Smooth muscle cell of the coronary artery (primary cell): Measurements from ENCODE around the gene RAPGEF4. TPM values are rescaled to one million over a fixed set of nuclear protein-coding genes. Genes with fewer than 3 reads are reported as not detected.

Experiments
- total RNA-seq: library from RNA; depleted of rRNA; stranded (reverse); fragments of >200 nt; gene quantifications from 2 replicates; pipeline ENCODE4 v1.2.3, GENCODE V29; 2014; ENCODE audit warnings: low replicate concordance

The RAPGEF4 gene
- 0.90 and 3.0 TPM in 2 replicates for total RNA-seq

DNA sequence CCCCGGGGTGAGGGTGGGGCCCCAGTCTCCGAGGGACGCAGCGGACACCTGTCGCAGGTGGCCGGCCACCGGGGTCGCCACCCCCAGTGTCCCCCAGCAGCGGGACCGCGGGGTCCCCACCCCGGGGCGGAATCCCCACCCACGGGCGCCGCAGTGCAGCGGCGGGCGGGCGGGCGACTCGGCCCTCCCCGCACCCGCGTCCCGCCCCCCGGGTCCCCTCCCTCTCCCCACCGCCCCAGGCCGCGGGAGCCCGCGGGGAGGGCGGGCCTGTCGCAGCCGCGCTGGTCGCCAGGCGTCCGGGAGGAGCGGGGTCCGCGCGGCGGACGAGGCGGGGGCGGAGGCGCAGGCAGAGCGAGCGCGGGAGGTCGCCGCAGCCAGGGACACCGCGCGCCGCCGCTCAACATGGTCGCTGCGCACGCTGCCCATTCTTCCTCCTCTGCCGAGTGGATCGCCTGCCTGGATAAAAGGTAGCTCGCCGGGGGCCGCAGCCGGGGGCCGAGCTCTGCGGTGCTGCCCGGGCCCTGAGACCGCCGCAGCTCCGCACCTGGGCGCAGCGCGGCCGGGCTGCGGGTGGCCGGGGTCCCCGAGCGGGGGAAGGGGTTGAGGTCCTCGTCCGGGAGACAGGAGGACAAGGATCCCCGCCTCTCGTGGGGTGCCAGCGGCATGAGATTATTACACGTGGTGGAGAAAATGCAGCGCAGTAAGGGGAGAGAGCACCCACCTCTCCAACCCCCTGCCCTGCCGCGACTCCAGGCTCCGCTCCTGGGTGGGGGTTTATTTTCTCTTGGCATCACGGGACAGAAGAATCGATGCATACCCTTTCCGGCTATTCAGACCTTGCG is at the start of gene RAPGEF4:
RAPGEF4 (plus strand) TSS at position 264 of the 842 bp plus-strand sequence; CDS start at position 403, 139 bp downstream.

DNA sequence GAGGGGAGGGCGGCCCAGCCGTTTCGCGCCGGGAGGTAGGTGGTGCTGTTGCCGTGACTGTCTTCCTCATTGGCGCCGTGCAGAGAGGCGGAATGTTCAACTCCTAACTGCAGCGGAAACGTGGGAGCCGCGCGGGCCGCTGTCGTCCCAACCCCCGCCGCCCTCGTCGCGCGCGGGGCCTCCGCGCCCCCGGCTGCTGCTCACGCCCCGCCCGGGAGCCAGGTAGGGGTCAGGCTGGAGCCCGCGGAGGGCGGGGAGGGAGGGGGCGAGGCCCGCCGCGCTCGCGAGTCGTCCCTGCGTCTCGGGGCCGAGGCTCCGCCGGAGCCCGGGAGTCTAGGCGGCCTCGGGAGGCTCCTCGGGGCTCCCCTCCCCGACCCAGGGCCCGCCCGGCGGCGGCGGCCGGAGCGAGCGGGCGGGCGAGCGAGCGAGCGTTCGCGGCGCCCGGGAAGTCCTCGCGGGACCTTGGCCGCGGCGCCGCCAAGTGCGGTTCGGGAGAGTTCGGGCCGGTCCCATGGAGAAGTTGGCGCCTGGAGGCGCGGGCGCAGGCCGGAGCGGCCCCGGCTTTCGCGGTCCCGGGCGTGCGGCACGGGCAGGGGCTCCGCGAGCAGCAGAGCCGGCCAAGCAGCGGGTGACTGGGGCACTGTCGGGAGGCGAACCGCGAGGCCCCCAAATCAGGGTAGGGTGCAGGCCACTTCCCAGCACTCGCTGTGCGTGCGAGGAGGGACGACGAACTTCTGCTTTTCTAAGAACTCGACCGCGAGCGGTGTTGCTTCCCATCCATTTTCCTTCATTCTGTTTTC is 340.3 kb downstream of the RAPGEF4 start, which contains the start of gene MAP3K20:
MAP3K20 (plus strand) TSS at position 66 of the 800 bp plus-strand sequence. CDS start 15,186 bp downstream, outside the sequence.

Other genes with a start within 250 kb of the RAPGEF4 start
- 17.6 and 32.8 TPM in 2 replicates for gene PDK1, start 179.8 kb upstream of the RAPGEF4 start, total RNA-seq